Stomach (tissue), 9 donors: ENCODE results near the gene GAA. TPM values are rescaled to one million over a fixed set of nuclear protein-coding genes. Genes with fewer than 3 reads are reported as not detected.

Source experiments
- DNase-seq, 2 donors: peaks; one replicate each; pipeline versions ENCODE4 v3.0.0 to v3.0.0-alpha.2; 2013 to 2019
- H3K27ac ChIP-seq, 5 donors: fragments of 200-600 bp in 4 of 5; sonication (generic) in 4 of 5; one replicate each; pipeline ENCODE4 v1.5.1; 2013 to 2019; ENCODE audit warnings: mild to moderate bottlenecking in 1 of 5, moderate library complexity in 1 of 5
- H3K27me3 ChIP-seq, 3 donors: fragments of 200-600 bp; sonication (generic); one replicate each; pipeline ENCODE4 v1.5.1; 2017 to 2019; ENCODE audit warnings: mixed run types in 1 of 3
- H3K36me3 ChIP-seq, 4 donors: fragments of 200-600 bp; sonication (generic); 1 replicate in 3 of 4; 2 replicates in 1 of 4; pipeline ENCODE4 v1.5.1; 2016 to 2019
- H3K4me1 ChIP-seq, 4 donors: fragments of 200-600 bp; sonication (generic); one replicate each; pipeline ENCODE4 v1.5.1; 2016 to 2019
- H3K4me3 ChIP-seq, 4 donors: fragments of 200-600 bp; sonication (generic) in 3 of 4; one replicate each; pipeline ENCODE4 v1.5.1; 2016 to 2019; ENCODE audit warnings: mild to moderate bottlenecking in 1 of 4
- H3K9me3 ChIP-seq, 4 donors: fragments of 200-600 bp; sonication (generic); one replicate each; pipeline ENCODE4 v1.5.1; 2016 to 2019
- CTCF ChIP-seq, 7 experiments: fragments of 450-650 bp in 4 of 7; fragments of 200-600 bp in 3 of 7; sonication (generic) in 3 of 7; IDR thresholded peaks; one replicate each; pipeline ENCODE4 v1.5.1; 2016 to 2019; ENCODE audit warnings: antibody characterized with exemption in 7 of 7, control low read depth in 2 of 7, mild to moderate bottlenecking in 1 of 7
- EP300 ChIP-seq: sonication (generic); formaldehyde crosslinking; IDR thresholded peaks from one replicate; pipeline ENCODE4 v1.6.1; 2017; ENCODE audit warnings: antibody characterized with exemption
- POLR2A ChIP-seq, 4 donors: fragments of 450-650 bp; IDR thresholded peaks; one replicate each; pipeline ENCODE4 v1.6.1; 2016; ENCODE audit warnings: antibody characterized with exemption in 4 of 4, control low read depth in 2 of 4, mild to moderate bottlenecking in 1 of 4, moderate library complexity in 1 of 4
- POLR2AphosphoS5 ChIP-seq, 3 donors: sonication (generic); formaldehyde crosslinking; IDR thresholded peaks; one replicate each; pipeline ENCODE4 v1.6.1; 2016; ENCODE audit warnings: antibody characterized with exemption in 3 of 3
- WGBS, 5 donors: extraction: QIAGEN DNeasy Blood & Tissue Kit in 3 of 5; methylation state at CpG; one replicate each; pipeline versions ENCODE4 v1.1.5 to v1.1.7; 2013 to 2018; 5-methylcytosine and 5-hydroxymethylcytosine counted together
- intact Hi-C: fragments of 100-400 bp; cut with DNase I; formaldehyde crosslinking; loops from one replicate; pipeline ENCODE4 v1.15.1; 2023; ENCODE audit warnings: low total_unique reads
- polyA plus RNA-seq, 3 donors: library from polyadenylated mRNA; stranded (reverse); fragments of 200-250 nt; gene quantifications; one replicate each; pipeline ENCODE4 v1.2.3, GENCODE V29; 2013
- total RNA-seq, 5 donors: library from RNA; depleted of rRNA; stranded (reverse); fragments of >200 nt; gene quantifications; one replicate each; pipeline versions ENCODE4 v1.1.0 to v1.2.3, GENCODE V29; 2014 to 2016
- donor health status: healthy with polysubstance abuse.
- donor health status: Bipolar disorder and iron deficiency.
- donor health status: healthy.

The GAA gene
- total and polyA plus RNA-seq, 8 donors, result 9.6 to 63.4 (median 22.0) TPM

DNA sequence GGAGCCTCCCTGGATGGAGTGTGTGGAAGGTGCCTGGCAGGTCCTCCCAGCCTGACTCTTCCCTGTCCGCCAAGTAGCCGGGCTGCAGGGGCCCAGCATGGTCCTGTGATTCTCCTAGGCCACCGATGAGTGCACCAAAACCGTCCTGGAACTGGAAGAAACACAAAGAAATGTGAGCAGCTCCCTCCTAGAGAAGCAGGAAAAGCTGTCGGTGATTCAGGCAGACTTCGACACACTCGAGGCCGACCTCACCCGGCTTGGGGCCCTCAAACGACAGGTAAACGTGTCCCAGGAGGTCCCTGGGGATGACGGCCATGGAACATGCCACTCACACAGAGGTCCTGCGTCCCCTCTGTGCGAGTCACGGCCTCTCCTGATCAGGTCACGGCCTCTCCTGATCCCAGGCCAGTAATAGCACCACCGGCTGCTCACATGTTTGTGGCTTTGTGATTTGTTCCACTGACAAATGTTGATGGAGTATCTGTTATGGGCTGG is 4.2 kb upstream of the GAA start:
- H3K9me3 ChIP-seq, result no peaks in the 10 kb centered on the region
- H3K27ac ChIP-seq, result no peak overlapping the region
- intact Hi-C loops, result no loop called here
- no peaks in the 10 kb centered on the region for H3K36me3 ChIP-seq
- peak in 1 of 2 donors; percentile 1 for DNase-seq
- no peaks in the 10 kb centered on the region for H3K27me3 ChIP-seq
- H3K4me3 ChIP-seq, result no peak overlapping the region
- peaks cover 4 to 13% (median 6%) of the 10 kb centered on the region in 4 donors for H3K4me1 ChIP-seq
- WGBS, 5 donors, result 80 to 88% (median 84%) methylated on average over 5 to 17 of the region's 17 CpGs
- TF ChIP-seq EP300, result no peak
- no peak for TF ChIP-seq POLR2A (IDR thresholded peaks at IDR 0.05)
- no peak for TF ChIP-seq CTCF (IDR thresholded peaks at IDR 0.05)
- no peak for TF ChIP-seq POLR2AphosphoS5 (IDR thresholded peaks at IDR 0.05)

- TF ChIP-seq POLR2AphosphoS5 (IDR thresholded peaks at IDR 0.05), result no peak
- TF ChIP-seq POLR2A (IDR thresholded peaks at IDR 0.05), result no peak
- no peak for TF ChIP-seq CTCF (IDR thresholded peaks at IDR 0.05)
- no peak for TF ChIP-seq EP300
- Histone ChIP-seq H3K27me3 (no peaks in the 10 kb centered on the region), H3K4me1 (peaks cover 7 to 22% (median 12%) of the 10 kb centered on the region in 4 donors), H3K4me3 (no peak overlapping the region), H3K27ac (no peak overlapping the region), H3K9me3 (no peaks in the 10 kb centered on the region), H3K36me3 (no peaks in the 10 kb centered on the region)
- WGBS, 5 donors, result 87 to 93% (median 89%) methylated on average over 20 to 23 of the region's 23 CpGs
- peak in 1 of 2 donors; percentile 3 for DNase-seq
- intact Hi-C loops, result no loop called here
Measured at GRCh38 chr17:80097844-80098691, 3.3 kb upstream of the GAA start.

GRCh38 chr17:80099291-80100034 is 1.9 kb upstream of the GAA start:
- TF ChIP-seq POLR2A (IDR thresholded peaks at IDR 0.05) (no peak), EP300 (no peak), POLR2AphosphoS5 (IDR thresholded peaks at IDR 0.05) (no peak), CTCF (IDR thresholded peaks at IDR 0.05) (no peak)
- peak in 1 of 2 donors; percentile 11 for DNase-seq
- Histone ChIP-seq H3K4me1 (peaks cover 7 to 25% (median 13%) of the 10 kb centered on the region in 4 donors), H3K4me3 (no peak overlapping the region), H3K27me3 (no peaks in the 10 kb centered on the region), H3K9me3 (no peaks in the 10 kb centered on the region), H3K27ac (no peak overlapping the region), H3K36me3 (no peaks in the 10 kb centered on the region)
- intact Hi-C loops, result no loop called here
- WGBS, 5 donors, result 81 to 88% (median 85%) methylated on average over 23 to 27 of the region's 27 CpGs

DNA sequence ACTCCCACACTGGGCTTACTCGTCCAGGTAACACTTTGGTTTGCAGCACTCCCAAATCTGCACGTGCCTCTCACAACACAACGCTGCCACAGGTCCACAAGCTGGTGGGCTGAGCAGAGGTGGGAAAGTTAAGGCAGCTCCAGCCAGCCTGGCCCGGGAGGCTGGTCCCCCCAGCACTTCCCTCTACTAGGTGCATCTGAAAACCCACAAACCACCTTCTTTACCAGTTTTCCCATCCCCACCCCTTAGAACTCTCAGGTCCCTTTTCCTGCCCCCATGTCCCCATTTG is 1.4 kb upstream of the GAA start:
- TF ChIP-seq CTCF (IDR thresholded peaks at IDR 0.05) (no peak), POLR2A (IDR thresholded peaks at IDR 0.05) (no peak), POLR2AphosphoS5 (IDR thresholded peaks at IDR 0.05) (no peak), EP300 (no peak)
- H3K27me3 ChIP-seq, result no peaks in the 10 kb centered on the region
- no peak overlapping the region for H3K27ac ChIP-seq
- 72 to 88% (median 83%) methylated on average over 2 to 4 of the region's 4 CpGs for WGBS, 5 donors
- no peaks in the 10 kb centered on the region for H3K9me3 ChIP-seq
- H3K4me3 ChIP-seq, result no peak overlapping the region
- no peaks in the 10 kb centered on the region for H3K36me3 ChIP-seq
- peaks cover 7 to 25% (median 13%) of the 10 kb centered on the region in 4 donors for H3K4me1 ChIP-seq
- intact Hi-C loops, result no loop called here
- DNase-seq, result peak in 1 of 2 donors; percentile 2
